Lung (tissue), 12 donors: ENCODE results near the gene RPRD1B. TPM values are rescaled to one million over a fixed set of nuclear protein-coding genes. Genes with fewer than 3 reads are reported as not detected.
A peak's percentile ranks its signal among the peaks of the same experiment; 100 is the strongest.

ENCODE experiments used
- ATAC-seq: fragments of 200-7000 bp; cut with Tn5 transposase; one replicate; pipeline ENCODE4 v1.9.1; 2020; ENCODE audit warnings: moderate number of reproducible peaks; ENCODE audit not compliant: insufficient read depth, low FRiP score
- DNase-seq, 3 donors: peaks; one replicate each; pipeline ENCODE4 v3.0.0-alpha.2; 2013 to 2017
- H3K27ac ChIP-seq, 2 donors: one replicate each; pipeline ENCODE4 v1.5.1; 2013; ENCODE audit warnings: mild to moderate bottlenecking in 2 of 2, moderate library complexity in 2 of 2, control low read depth in 1 of 2, inconsistent platforms in 1 of 2, low read depth in 1 of 2, low read length in 1 of 2
- H3K27me3 ChIP-seq, 3 donors: one replicate each; pipeline ENCODE4 v1.5.1; 2013; ENCODE audit warnings: low read length in 2 of 3; ENCODE audit not compliant: control insufficient read depth in 3 of 3, insufficient read depth in 3 of 3
- H3K36me3 ChIP-seq, 4 donors: one replicate each; pipeline ENCODE4 v1.5.1; 2013; ENCODE audit warnings: low read length in 4 of 4, mild to moderate bottlenecking in 1 of 4, moderate library complexity in 1 of 4; ENCODE audit not compliant: control insufficient read depth in 4 of 4, insufficient read depth in 4 of 4
- H3K4me1 ChIP-seq, 5 donors: one replicate each; pipeline ENCODE4 v1.5.1; 2013; ENCODE audit warnings: low read length in 5 of 5, mild to moderate bottlenecking in 2 of 5, moderate library complexity in 1 of 5; ENCODE audit not compliant: control insufficient read depth in 5 of 5, insufficient read depth in 5 of 5
- H3K4me3 ChIP-seq: one replicate; pipeline ENCODE4 v1.5.1; 2013; ENCODE audit warnings: mild to moderate bottlenecking, control low read depth, moderate library complexity
- H3K9ac ChIP-seq, 2 donors: one replicate each; pipeline ENCODE4 v1.5.1; 2013; ENCODE audit warnings: low read length in 2 of 2, control low read depth in 1 of 2; ENCODE audit not compliant: insufficient read depth in 1 of 2
- H3K9me3 ChIP-seq, 4 donors: one replicate each; pipeline ENCODE4 v1.5.1; 2013; ENCODE audit warnings: low read length in 3 of 4, mild to moderate bottlenecking in 1 of 4, moderate library complexity in 1 of 4; ENCODE audit not compliant: control insufficient read depth in 4 of 4, insufficient read depth in 3 of 4
- CTCF ChIP-seq: IDR thresholded peaks from 2 replicates; pipeline ENCODE4 v1.5.1; 2012; ENCODE audit warnings: mild to moderate bottlenecking; ENCODE audit errors: control extremely low read depth, extremely low read depth
- WGBS, 2 donors: extraction: QIAGEN DNeasy Blood & Tissue Kit; methylation state at CpG; one replicate each; pipeline ENCODE4 v1.1.7; 2013; 5-methylcytosine and 5-hydroxymethylcytosine counted together
- polyA plus RNA-seq, 2 donors: library from polyadenylated mRNA; stranded (reverse); fragments of 200-250 nt; gene quantifications; one replicate each; pipeline ENCODE4 v1.2.1, GENCODE V29; 2013
- total RNA-seq, 2 donors: library from RNA; depleted of rRNA in 1 of 2; stranded (reverse); fragments of >200 nt in 1 of 2; gene quantifications; one replicate each; pipeline ENCODE4 v1.2.1, GENCODE V29; 2014 to 2021
- donor health status: control.
- donor health status: control.
- donor health status: Bipolar disorder and iron deficiency.
- donor health status: healthy.
- donor health status: DM: yes; HTN: yes; CAD: no.

Gene RPRD1B
- total and polyA plus RNA-seq, 4 donors, result 6.8 to 58.6 (median 26.6) TPM

GRCh38 chr20:38029453-38029852, 4.1 kb upstream of the RPRD1B start:
- Histone ChIP-seq H3K4me1 (peaks cover 9 to 28% (median 13%) of the 10 kb centered on the region in 5 donors), H3K4me3 (no peak overlapping the region), H3K9me3 (no peaks in the 10 kb centered on the region), H3K9ac (no peak overlapping the region), H3K36me3 (peaks cover 0 to 12% (median 3%) of the 10 kb centered on the region in 4 donors), H3K27ac (no peak overlapping the region), H3K27me3 (no peaks in the 10 kb centered on the region)
- DNase-seq (no peak), ATAC-seq (no peak)
- no peak for TF ChIP-seq CTCF
- WGBS, 2 donors, result 94 to 96% methylated on average over 3 of the region's 3 CpGs

- Histone ChIP-seq H3K4me1 (peaks cover 10 to 40% (median 18%) of the 10 kb centered on the region in 5 donors), H3K9me3 (no peaks in the 10 kb centered on the region), H3K36me3 (peaks cover 0 to 18% (median 9%) of the 10 kb centered on the region in 4 donors), H3K27ac (no peak overlapping the region), H3K27me3 (no peaks in the 10 kb centered on the region), H3K4me3 (no peak overlapping the region), H3K9ac (peak overlapping the region in 1 of 2 donors; percentile 55)
- no peak for DNase-seq
- ATAC-seq, result no peak
- TF ChIP-seq CTCF, result no peak
- 91 to 95% methylated on average over 3 of the region's 3 CpGs for WGBS, 2 donors
Measured at GRCh38 chr20:38031957-38032356, 1.6 kb upstream of the RPRD1B start.

GRCh38 chr20:38032585-38033329, 789 bp upstream of the RPRD1B start:
- ATAC-seq (peak; percentile 43), DNase-seq (no peak)
- Histone ChIP-seq H3K4me1 (peaks cover 10 to 40% (median 18%) of the 10 kb centered on the region in 5 donors), H3K4me3 (peak overlapping the region; percentile 87), H3K27ac (peak overlapping the region; percentile 71 to 96), H3K27me3 (no peaks in the 10 kb centered on the region), H3K9me3 (no peaks in the 10 kb centered on the region), H3K9ac (peak overlapping the region; percentile 58 to 92), H3K36me3 (peaks cover 0 to 23% (median 10%) of the 10 kb centered on the region in 4 donors)
- no peak for TF ChIP-seq CTCF
- 23 to 27% methylated on average over 27 to 28 of the region's 28 CpGs for WGBS, 2 donors
